Measurements from ENCODE around the gene CUX1.

DNA sequence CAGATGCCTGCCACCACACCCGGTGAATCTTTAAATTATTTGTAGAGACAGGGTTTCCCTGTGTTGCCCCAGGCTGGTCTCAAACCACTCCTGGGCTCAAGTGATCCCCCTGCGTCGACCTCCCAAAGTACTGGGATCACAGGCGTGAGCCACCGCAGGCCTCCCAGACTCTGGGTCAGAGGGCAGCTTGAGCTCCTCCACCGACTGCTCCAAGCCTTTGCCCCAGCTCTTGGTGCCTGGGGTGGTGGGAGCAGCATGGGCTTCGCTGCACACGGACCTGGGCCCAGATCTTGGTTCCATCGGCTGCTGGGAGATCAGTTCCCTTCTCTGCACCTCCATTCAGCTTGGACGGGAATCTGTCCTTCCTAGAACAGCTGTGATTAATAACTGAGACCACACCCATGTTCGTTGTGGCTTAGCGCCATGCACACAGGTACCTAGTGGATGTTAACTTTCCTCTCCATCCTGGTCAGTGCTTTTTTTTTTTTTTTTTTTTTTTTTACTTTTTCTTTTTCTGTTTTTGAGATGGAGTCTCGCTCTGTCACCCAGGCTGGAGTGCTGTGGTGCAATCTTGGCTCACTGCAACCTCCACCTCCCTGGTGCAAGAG lies 125.3 kb downstream of the CUX1 start:
- TF ChIP-seq CTCF (IDR thresholded peaks at IDR 0.05) = no peak
- no peak for TF ChIP-seq POLR2A (IDR thresholded peaks at IDR 0.05)

All from body of pancreas (tissue), 4 donors.